ENCODE results near the gene SLC22A31.

- TF ChIP-seq, protein P1, sequence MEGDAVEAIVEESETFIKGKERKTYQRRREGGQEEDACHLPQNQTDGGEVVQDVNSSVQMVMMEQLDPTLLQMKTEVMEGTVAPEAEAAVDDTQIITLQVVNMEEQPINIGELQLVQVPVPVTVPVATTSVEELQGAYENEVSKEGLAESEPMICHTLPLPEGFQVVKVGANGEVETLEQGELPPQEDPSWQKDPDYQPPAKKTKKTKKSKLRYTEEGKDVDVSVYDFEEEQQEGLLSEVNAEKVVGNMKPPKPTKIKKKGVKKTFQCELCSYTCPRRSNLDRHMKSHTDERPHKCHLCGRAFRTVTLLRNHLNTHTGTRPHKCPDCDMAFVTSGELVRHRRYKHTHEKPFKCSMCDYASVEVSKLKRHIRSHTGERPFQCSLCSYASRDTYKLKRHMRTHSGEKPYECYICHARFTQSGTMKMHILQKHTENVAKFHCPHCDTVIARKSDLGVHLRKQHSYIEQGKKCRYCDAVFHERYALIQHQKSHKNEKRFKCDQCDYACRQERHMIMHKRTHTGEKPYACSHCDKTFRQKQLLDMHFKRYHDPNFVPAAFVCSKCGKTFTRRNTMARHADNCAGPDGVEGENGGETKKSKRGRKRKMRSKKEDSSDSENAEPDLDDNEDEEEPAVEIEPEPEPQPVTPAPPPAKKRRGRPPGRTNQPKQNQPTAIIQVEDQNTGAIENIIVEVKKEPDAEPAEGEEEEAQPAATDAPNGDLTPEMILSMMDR (conservative IDR thresholded peaks at IDR 0.05 in 1 of 2, IDR thresholded peaks at IDR 0.05 in 1 of 2; ENCODE audit: low read depth in 1 of 2, low read length in 2 of 2), result no peak
- no peak for TF ChIP-seq EZH2 (IDR thresholded peaks at IDR 0.05; ENCODE audit: low read length, missing control alignments)
Measured at GRCh38 chr16:89209522-89210044, 9.2 kb upstream of the SLC22A31 start.

Measured in fibroblast of lung (primary cell).